GM12801 (cell line): Measurements from ENCODE around the gene CUX1.

ENCODE experiments used
- CTCF ChIP-seq: IDR thresholded peaks from one replicate; pipeline ENCODE4 v1.5.1; 2011; ENCODE audit warnings: control low read depth; ENCODE audit not compliant: insufficient read length; ENCODE audit errors: extremely low read depth

Gene CUX1

GRCh38 chr7:101916041-101916800 is 98.8 kb downstream of the CUX1 start:
- TF ChIP-seq CTCF, result no peak

- TF ChIP-seq CTCF, result no peak
Observed at GRCh38 chr7:101916876-101917275, 99.5 kb downstream of the CUX1 start.

GRCh38 chr7:101917566-101917965 is 100.1 kb downstream of the CUX1 start:
- no peak for TF ChIP-seq CTCF

- no peak for TF ChIP-seq CTCF
Observed at GRCh38 chr7:101918426-101918825, 101.0 kb downstream of the CUX1 start.

- TF ChIP-seq CTCF, result no peak
Observed at GRCh38 chr7:101919363-101920115, 102.1 kb downstream of the CUX1 start.

GRCh38 chr7:101921061-101921460 is 103.6 kb downstream of the CUX1 start:
- no peak for TF ChIP-seq CTCF

- no peak for TF ChIP-seq CTCF
Observed at GRCh38 chr7:101922631-101923601, 105.5 kb downstream of the CUX1 start.
